Left lung (tissue), 10 donors: ENCODE measurements around the gene CLDN16. TPM values are rescaled to one million over a fixed set of nuclear protein-coding genes. Genes with fewer than 3 reads are reported as not detected.

Experiments used
- ATAC-seq: fragments of 200-7000 bp; cut with Tn5 transposase; one replicate; pipeline ENCODE4 v1.9.1; 2020; ENCODE audit warnings: moderate library complexity
- DNase-seq, 4 donors: peaks; one replicate each; pipeline ENCODE4 v3.0.0-alpha.2; 2013 to 2020
- H3K27ac ChIP-seq, 2 donors: fragments of 200-600 bp; sonication (generic) in 1 of 2; one replicate each; pipeline versions ENCODE4 v1.5.0 to v1.8.0; 2020 to 2021
- H3K27me3 ChIP-seq, 2 donors: fragments of 200-600 bp; sonication (generic) in 1 of 2; one replicate each; pipeline versions ENCODE4 v1.5.0 to v1.8.0; 2020 to 2021
- H3K36me3 ChIP-seq, 2 donors: fragments of 200-600 bp; sonication (generic) in 1 of 2; one replicate each; pipeline versions ENCODE4 v1.5.0 to v1.8.0; 2020 to 2021
- H3K4me1 ChIP-seq, 2 donors: fragments of 200-600 bp; one replicate each; pipeline ENCODE4 v1.8.0; 2021
- H3K4me3 ChIP-seq, 2 donors: fragments of 200-600 bp; sonication (generic) in 1 of 2; one replicate each; pipeline versions ENCODE4 v1.5.0 to v1.8.0; 2020 to 2021; ENCODE audit warnings: mild to moderate bottlenecking in 1 of 2
- H3K9me3 ChIP-seq, 2 donors: fragments of 200-600 bp; sonication (generic) in 1 of 2; one replicate each; pipeline versions ENCODE4 v1.5.0 to v1.8.0; 2020 to 2021
- CTCF ChIP-seq, 2 donors: fragments of 200-600 bp; sonication (generic) in 1 of 2; IDR thresholded peaks; one replicate each; pipeline versions ENCODE4 v1.5.0 to v1.8.0; 2021; ENCODE audit warnings: antibody characterized with exemption in 2 of 2
- intact Hi-C, 2 donors: fragments of 100-400 bp; cut with DNase I; formaldehyde crosslinking; loops; one replicate each; pipeline versions ENCODE4 v1.11.2 to v1.14.2; 2022
- polyA plus RNA-seq, 6 donors: library from polyadenylated mRNA; unstranded; fragments of 120-200 nt; gene quantifications; one replicate each; pipeline ENCODE4 v1.2.1, GENCODE V29; 2013; ENCODE audit not compliant: insufficient read length in 6 of 6
- total RNA-seq, 2 donors: library from RNA; stranded (reverse); fragmentation: NEBNext Ultra II Directional; extraction: Animal tissue kit (Norgen Biotek cat#: 25700); gene quantifications; one replicate each; pipeline ENCODE4 v1.2.1, GENCODE V29; 2021
- donor health status: DM: no; HTN: yes; CAD: no.
- donor health status: DM: no; HTN: no; CAD: no.

CLDN16 gene
- total and polyA plus RNA-seq, 8 donors = 0.04 to 1.1 (median 0.29) TPM; not detected in 1

- no peak overlapping the region for H3K27ac ChIP-seq
- H3K36me3 ChIP-seq = no peaks in the 10 kb centered on the region
- H3K27me3 ChIP-seq = no peaks in the 10 kb centered on the region
- no peaks in the 10 kb centered on the region for H3K9me3 ChIP-seq
- H3K4me3 ChIP-seq = no peak overlapping the region
- DNase-seq (no peak), ATAC-seq (no peak)
- intact Hi-C loops = no loop called here
- TF ChIP-seq CTCF (IDR thresholded peaks at IDR 0.05) = no peak
- no peaks in the 10 kb centered on the region for H3K4me1 ChIP-seq
These were observed 60.3 kb downstream of the CLDN16 start for GRCh38 chr3:190448256-190448655.

GRCh38 chr3:190449801-190450200 is 61.8 kb downstream of the CLDN16 start, which contains the start of gene TMEM207:
TMEM207 (minus strand) TSS chr3:190449901; CDS start chr3:190449809, 92 bp downstream.
- no peaks in the 10 kb centered on the region for H3K27me3 ChIP-seq
- H3K4me1 ChIP-seq = no peaks in the 10 kb centered on the region
- TF ChIP-seq CTCF (IDR thresholded peaks at IDR 0.05) = no peak
- H3K36me3 ChIP-seq = no peaks in the 10 kb centered on the region
- no peak within 1 kb of the TSS for H3K4me3 ChIP-seq
- ATAC-seq (no peak), DNase-seq (no peak)
- intact Hi-C loops = no loop called here
- H3K27ac ChIP-seq = no peak within 1 kb of the TSS
- no peaks in the 10 kb centered on the region for H3K9me3 ChIP-seq

- ATAC-seq (no peak), DNase-seq (no peak)
- intact Hi-C loops = no loop called here
- H3K27ac ChIP-seq = no peak overlapping the region
- no peaks in the 10 kb centered on the region for H3K4me1 ChIP-seq
- no peaks in the 10 kb centered on the region for H3K9me3 ChIP-seq
- H3K27me3 ChIP-seq = no peaks in the 10 kb centered on the region
- no peaks in the 10 kb centered on the region for H3K36me3 ChIP-seq
- no peak for TF ChIP-seq CTCF (IDR thresholded peaks at IDR 0.05)
- no peak overlapping the region for H3K4me3 ChIP-seq
These were observed 67.9 kb downstream of the CLDN16 start for GRCh38 chr3:190455828-190456227.

- H3K27me3 ChIP-seq = no peaks in the 10 kb centered on the region
- TF ChIP-seq CTCF (IDR thresholded peaks at IDR 0.05) = no peak
- H3K4me3 ChIP-seq = no peak overlapping the region
- H3K9me3 ChIP-seq = no peaks in the 10 kb centered on the region
- no peak for ATAC-seq
- DNase-seq = no peak
- no peak overlapping the region for H3K27ac ChIP-seq
- intact Hi-C loops = no loop called here
- H3K4me1 ChIP-seq = no peaks in the 10 kb centered on the region
- H3K36me3 ChIP-seq = no peaks in the 10 kb centered on the region
These were observed 68.8 kb downstream of the CLDN16 start for GRCh38 chr3:190456770-190457169.

GRCh38 chr3:190458040-190458439 is 70.1 kb downstream of the CLDN16 start:
- H3K9me3 ChIP-seq = no peaks in the 10 kb centered on the region
- H3K27me3 ChIP-seq = no peaks in the 10 kb centered on the region
- DNase-seq = no peak
- no peak for ATAC-seq
- H3K36me3 ChIP-seq = no peaks in the 10 kb centered on the region
- intact Hi-C loops = no loop called here
- no peak for TF ChIP-seq CTCF (IDR thresholded peaks at IDR 0.05)
- no peak overlapping the region for H3K4me3 ChIP-seq
- H3K4me1 ChIP-seq = no peaks in the 10 kb centered on the region
- no peak overlapping the region for H3K27ac ChIP-seq

Other genes with a start within 250 kb of the CLDN16 start
- 10 to 100 TPM; 37.4 to 78.8 TPM for gene CLDN1, start 65.7 kb upstream of the CLDN16 start, total RNA-seq
- 1 to 10 TPM; 1.3 to 4.2 (median 2.2) TPM for gene CLDN1, start 65.7 kb upstream of the CLDN16 start, polyA plus RNA-seq
- not detected for gene TMEM207, start 61.7 kb downstream of the CLDN16 start, total RNA-seq
- under 1 TPM; 0.14 to 0.37 (median 0.23) TPM for gene TMEM207, start 61.7 kb downstream of the CLDN16 start, polyA plus RNA-seq
- 10 to 100 TPM; 21.3 to 32.5 TPM for gene IL1RAP, start 125.9 kb downstream of the CLDN16 start, total RNA-seq
- 10 to 100 TPM; 20.1 to 23.6 (median 20.5) TPM for gene IL1RAP, start 125.9 kb downstream of the CLDN16 start, polyA plus RNA-seq